NCI-H524 treated with DMSO at 0.1 percent for 48 hours (cell line): Measurements from ENCODE around the gene NECAB2.
A peak's percentile ranks its signal among the peaks of the same experiment; 100 is the strongest.

Source experiments
- DNase-seq: peaks from one replicate; lab custom pipeline; 2025; lab: John Stamatoyannopoulos, UW

NECAB2 gene

GRCh38 chr16:83967838-83968305 lies at the start of gene NECAB2:
Gene NECAB2 (plus strand): TSS chr16:83968244. CDS start chr16:83968649, 405 bp downstream.
- no peak for DNase-seq

- DNase-seq: no peak
These were observed 47.1 kb upstream of the NECAB2 start for GRCh38 chr16:83920894-83921491.

GRCh38 chr16:83923581-83924365 lies 44.3 kb upstream of the NECAB2 start:
- DNase-seq: no peak

- DNase-seq: no peak
These were observed 43.4 kb upstream of the NECAB2 start for GRCh38 chr16:83924686-83925085.

- DNase-seq: no peak
These were observed 42.7 kb upstream of the NECAB2 start for GRCh38 chr16:83925095-83925905.

- no peak for DNase-seq
These were observed 41.9 kb upstream of the NECAB2 start for GRCh38 chr16:83925957-83926725.

- peak; percentile 76 for DNase-seq
These were observed 41.2 kb upstream of the NECAB2 start for GRCh38 chr16:83926726-83927397.

GRCh38 chr16:83928341-83929055 lies 39.5 kb upstream of the NECAB2 start:
- no peak for DNase-seq

- no peak for DNase-seq
These were observed 38.1 kb upstream of the NECAB2 start for GRCh38 chr16:83929811-83930555.

GRCh38 chr16:83930730-83931500 lies 37.1 kb upstream of the NECAB2 start:
- no peak for DNase-seq

- no peak for DNase-seq
These were observed 36.5 kb upstream of the NECAB2 start for GRCh38 chr16:83931556-83931955.

- no peak for DNase-seq
These were observed 35.7 kb upstream of the NECAB2 start for GRCh38 chr16:83932304-83932703.

GRCh38 chr16:83932955-83933673 lies 34.9 kb upstream of the NECAB2 start:
- no peak for DNase-seq

GRCh38 chr16:83933885-83934683 lies 34.0 kb upstream of the NECAB2 start:
- no peak for DNase-seq

- no peak for DNase-seq
These were observed 33.4 kb upstream of the NECAB2 start for GRCh38 chr16:83934684-83934977.

GRCh38 chr16:83935005-83935857 lies 32.8 kb upstream of the NECAB2 start:
- no peak for DNase-seq

- no peak for DNase-seq
These were observed 32.2 kb upstream of the NECAB2 start for GRCh38 chr16:83935858-83936255.
